Epithelial cell of proximal tubule (primary cell): ENCODE data around the gene CAPN14. TPM values are rescaled to one million over a fixed set of nuclear protein-coding genes. Genes with fewer than 3 reads are reported as not detected.

Source experiments
- DNase-seq: peaks from one replicate; pipeline ENCODE4 v3.0.0-alpha.2; 2011; ENCODE audit warnings: low read depth
- H3K4me3 ChIP-seq: 2 replicates; pipeline ENCODE4 v1.5.1; 2011; ENCODE audit warnings: low read depth, mild to moderate bottlenecking, low read length
- CTCF ChIP-seq: conservative IDR thresholded peaks from 2 replicates; pipeline ENCODE4 v1.5.1; 2012; ENCODE audit warnings: low read depth, mild to moderate bottlenecking, low read length
- total RNA-seq: library from RNA; depleted of rRNA; stranded (reverse); fragments of >200 nt; gene quantifications from 2 replicates; pipeline ENCODE4 v1.2.3, GENCODE V29; 2015

Gene CAPN14
- total RNA-seq, 1 donor from 2014 or later, result 0.46 TPM

DNA sequence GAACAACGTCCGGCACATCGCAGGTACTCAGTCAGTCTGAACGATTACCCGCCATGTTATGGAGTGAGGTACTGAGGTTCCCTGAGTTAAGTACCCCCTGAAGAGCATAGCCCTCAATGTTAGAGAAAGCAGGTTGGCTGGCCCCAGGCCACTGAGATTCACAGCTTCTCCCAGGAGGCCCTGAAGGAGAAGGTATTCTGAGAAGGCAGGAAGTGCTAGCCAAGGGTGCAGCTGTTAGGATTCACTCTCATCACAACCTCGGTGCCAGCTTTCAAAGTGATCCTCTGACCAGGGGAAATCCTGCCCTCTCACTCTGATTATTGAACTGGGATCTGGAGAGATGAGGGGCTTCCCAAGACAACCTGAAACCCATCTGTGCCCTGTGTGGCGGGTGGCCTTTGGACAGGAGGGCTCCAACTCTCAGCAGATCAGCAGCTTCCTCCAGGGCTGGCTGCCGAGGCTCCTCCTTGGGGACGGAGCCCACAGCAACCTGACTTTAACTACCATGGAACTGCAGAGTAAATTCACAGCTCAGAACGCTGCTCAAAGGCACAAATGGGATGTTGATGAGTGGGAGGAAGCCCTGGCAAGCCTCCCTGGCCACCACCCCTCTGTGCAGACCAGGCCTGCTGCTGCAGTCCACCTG, 24.4 kb upstream of the CAPN14 start:
- no peak for TF ChIP-seq CTCF
- H3K4me3 ChIP-seq, result no peak overlapping the region
- no peak for DNase-seq

DNA sequence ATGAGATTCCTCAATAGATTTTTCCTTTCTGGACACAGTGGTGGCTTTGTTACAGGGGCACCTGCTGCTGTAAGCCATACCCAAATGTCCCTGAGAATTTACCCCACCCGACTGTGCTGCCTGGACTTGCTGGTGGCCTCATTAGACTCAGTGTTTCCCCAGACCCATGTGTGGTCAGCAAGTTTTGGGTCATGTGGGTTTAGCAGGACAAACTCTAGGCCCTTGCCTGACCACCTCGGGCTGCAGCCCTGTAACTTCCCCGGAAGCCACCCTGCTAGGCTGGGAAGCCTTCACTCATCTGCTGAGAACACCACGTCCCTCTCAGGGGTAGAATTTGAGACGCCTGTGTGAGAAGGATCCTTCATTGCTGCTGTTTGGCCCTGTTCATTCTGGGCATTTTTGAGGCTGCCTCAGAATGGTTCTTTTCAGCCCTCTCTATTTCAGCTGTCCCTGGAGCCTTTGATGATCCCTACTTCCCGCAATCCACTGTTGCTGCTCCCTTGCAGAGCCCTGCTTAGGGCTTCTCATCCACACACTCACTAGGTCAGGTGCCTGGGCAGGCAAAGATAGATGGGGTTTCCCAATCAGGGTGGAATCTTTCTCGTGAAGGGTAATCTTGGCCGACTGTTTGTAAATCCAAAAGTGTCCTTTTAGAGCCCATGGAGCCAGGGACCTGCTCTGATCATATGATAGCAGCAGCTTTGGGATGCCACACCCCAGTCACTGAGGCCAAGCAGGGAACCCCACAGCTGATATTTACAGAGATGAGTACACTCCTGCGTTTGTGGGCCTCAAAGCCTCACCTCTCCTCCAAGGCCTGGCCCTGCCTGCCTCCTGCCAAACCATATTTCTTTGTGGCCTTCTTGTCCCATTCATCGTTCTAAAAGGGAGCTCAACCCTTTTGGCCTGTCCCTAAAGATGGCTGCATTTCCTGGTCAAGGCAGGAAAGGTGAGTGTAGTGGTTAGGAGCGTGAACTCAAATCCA, 23.4 kb upstream of the CAPN14 start:
- H3K4me3 ChIP-seq, result no peak overlapping the region
- DNase-seq, result no peak
- no peak for TF ChIP-seq CTCF

- H3K4me3 ChIP-seq, result no peak overlapping the region
- no peak for TF ChIP-seq CTCF
- DNase-seq, result no peak
Observed at GRCh38 chr2:31239593-31240177, 22.4 kb upstream of the CAPN14 start.

DNA sequence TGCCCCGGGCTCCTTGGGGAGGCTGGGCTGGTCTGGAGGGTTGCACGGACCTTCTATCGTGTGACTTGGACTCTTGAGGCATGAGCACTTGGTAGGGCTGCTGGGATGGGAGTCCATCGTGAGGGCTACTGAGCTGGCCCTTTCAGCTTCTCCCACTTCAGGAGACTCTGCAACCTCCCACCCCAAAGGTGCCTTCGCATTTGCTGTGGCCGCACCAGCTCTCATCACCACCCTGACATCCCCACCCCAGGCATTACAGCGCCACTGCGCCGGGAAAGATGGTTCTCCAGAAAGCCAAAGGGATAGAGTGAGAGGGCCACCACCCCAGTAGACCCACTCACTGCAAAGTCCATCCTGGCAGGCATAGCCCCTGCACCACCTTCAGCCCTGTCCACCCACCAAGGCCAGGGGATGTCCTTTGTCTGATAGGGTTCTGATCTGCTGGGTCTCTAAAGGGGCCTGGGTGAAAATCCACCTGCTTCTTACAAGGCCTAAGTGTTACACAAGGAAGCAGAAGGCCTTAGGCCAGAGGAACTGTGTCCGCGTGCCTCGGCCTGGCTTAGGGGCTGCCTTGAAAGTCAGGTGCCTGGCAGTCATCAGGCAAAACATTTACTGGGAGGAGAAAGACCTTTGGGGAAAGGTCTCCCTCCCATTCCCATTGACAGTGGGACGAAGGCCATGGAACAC, 21.7 kb upstream of the CAPN14 start:
- no peak overlapping the region for H3K4me3 ChIP-seq
- no peak for TF ChIP-seq CTCF

GRCh38 chr2:31238126-31238905, 21.0 kb upstream of the CAPN14 start:
- no peak for DNase-seq
- no peak overlapping the region for H3K4me3 ChIP-seq
- no peak for TF ChIP-seq CTCF

More for the DNA sequence above, 21.7 kb upstream of the CAPN14 start:
- DNase-seq, result no peak
